NB4 (cell line): ENCODE results near the gene CEP120.

Experiments used
- DNase-seq: peaks from one replicate; pipeline ENCODE4 v3.0.0; 2010; ENCODE audit warnings: low read depth
- H3K4me3 ChIP-seq: one replicate; pipeline ENCODE4 v1.5.1; 2011; ENCODE audit warnings: mild to moderate bottlenecking, low read depth, low read length, moderate library complexity
- CTCF ChIP-seq: IDR thresholded peaks from one replicate; pipeline ENCODE4 v1.5.1; 2012; ENCODE audit warnings: low read depth, low read length
- MYC ChIP-seq: IDR thresholded peaks from 2 replicates; pipeline ENCODE4 v1.6.1; 2011; ENCODE audit warnings: low read depth, low read length
- POLR2A ChIP-seq: IDR thresholded peaks from 2 replicates; pipeline ENCODE4 v1.6.1; 2011; ENCODE audit warnings: mild to moderate bottlenecking; ENCODE audit not compliant: insufficient read length; ENCODE audit errors: extremely low read depth
- TF ChIP-seq, protein P1 (sequence below): IDR thresholded peaks from 2 replicates; pipeline ENCODE4 v1.6.1; 2011; ENCODE audit warnings: low read depth, low read length

The CEP120 gene

GRCh38 chr5:123305751-123306150 lies 117.5 kb downstream of the CEP120 start:
- TF ChIP-seq POLR2A = no peak
- TF ChIP-seq, protein P1, sequence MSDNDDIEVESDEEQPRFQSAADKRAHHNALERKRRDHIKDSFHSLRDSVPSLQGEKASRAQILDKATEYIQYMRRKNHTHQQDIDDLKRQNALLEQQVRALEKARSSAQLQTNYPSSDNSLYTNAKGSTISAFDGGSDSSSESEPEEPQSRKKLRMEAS = no peak
- TF ChIP-seq MYC = no peak
- TF ChIP-seq CTCF = no peak
- no peak overlapping the region for H3K4me3 ChIP-seq
- DNase-seq = no peak

GRCh38 chr5:123304777-123305316 lies 118.4 kb downstream of the CEP120 start:
- DNase-seq = no peak
- H3K4me3 ChIP-seq = no peak overlapping the region
- TF ChIP-seq, protein P1 = no peak
- TF ChIP-seq CTCF = no peak
- no peak for TF ChIP-seq MYC
- no peak for TF ChIP-seq POLR2A

DNA sequence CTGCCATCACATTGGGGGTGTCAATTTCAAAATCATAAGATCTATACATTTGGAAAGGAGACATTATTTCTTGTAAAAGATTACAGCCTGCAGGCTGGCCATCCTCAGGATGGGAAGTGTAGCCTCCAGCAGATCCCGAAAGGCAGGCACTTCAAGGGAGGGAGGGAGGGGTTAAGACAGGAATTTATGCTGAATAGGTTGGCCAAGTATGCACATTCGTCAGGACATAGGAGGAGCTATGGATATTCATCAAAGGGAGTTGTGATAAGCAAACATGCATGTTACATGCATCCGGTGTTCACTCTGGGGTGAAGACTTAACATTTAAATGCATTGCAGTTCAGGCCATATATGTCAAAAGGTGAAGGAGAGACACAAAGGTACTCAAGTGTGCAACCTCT lies 119.4 kb downstream of the CEP120 start:
- TF ChIP-seq, protein P1 = no peak
- TF ChIP-seq MYC = no peak
- no peak for TF ChIP-seq POLR2A
- no peak for TF ChIP-seq CTCF
- DNase-seq = no peak

DNA sequence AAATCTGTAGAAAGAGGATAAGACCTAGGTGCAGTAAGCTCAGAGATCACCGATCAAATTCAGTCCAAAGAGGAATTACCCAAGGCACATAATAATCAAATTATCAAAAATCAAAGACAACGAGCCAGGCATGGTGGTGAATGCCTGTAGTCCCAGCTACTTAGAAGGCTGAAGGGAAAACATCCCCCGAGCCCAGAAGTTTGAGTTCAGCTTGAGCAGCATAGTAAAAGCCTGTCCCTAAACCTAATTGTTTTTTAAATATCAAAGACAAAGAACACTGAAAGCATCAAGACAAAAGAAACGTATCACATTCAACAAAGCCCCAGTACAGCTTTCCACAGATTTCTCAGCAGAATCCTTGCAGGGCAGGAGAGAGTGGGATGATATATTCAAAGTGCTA lies 122.9 kb downstream of the CEP120 start:
- no peak overlapping the region for H3K4me3 ChIP-seq
- no peak for DNase-seq
- TF ChIP-seq, protein P1 = no peak
- TF ChIP-seq CTCF (no peak), POLR2A (no peak), MYC (no peak)

More for the DNA sequence above, 119.4 kb downstream of the CEP120 start:
- no peak overlapping the region for H3K4me3 ChIP-seq

GRCh38 chr5:123299136-123299535 lies 124.1 kb downstream of the CEP120 start:
- no peak for DNase-seq
- no peak overlapping the region for H3K4me3 ChIP-seq
- TF ChIP-seq CTCF = no peak
- TF ChIP-seq MYC = no peak
- no peak for TF ChIP-seq POLR2A
- TF ChIP-seq, protein P1 = no peak
